ENCODE results near the gene MAD2L1BP. TPM values are rescaled to one million over a fixed set of nuclear protein-coding genes. Genes with fewer than 3 reads are reported as not detected.

Gene MAD2L1BP
- total RNA-seq, 1 donor from 2014 or later = 40.5 TPM

DNA sequence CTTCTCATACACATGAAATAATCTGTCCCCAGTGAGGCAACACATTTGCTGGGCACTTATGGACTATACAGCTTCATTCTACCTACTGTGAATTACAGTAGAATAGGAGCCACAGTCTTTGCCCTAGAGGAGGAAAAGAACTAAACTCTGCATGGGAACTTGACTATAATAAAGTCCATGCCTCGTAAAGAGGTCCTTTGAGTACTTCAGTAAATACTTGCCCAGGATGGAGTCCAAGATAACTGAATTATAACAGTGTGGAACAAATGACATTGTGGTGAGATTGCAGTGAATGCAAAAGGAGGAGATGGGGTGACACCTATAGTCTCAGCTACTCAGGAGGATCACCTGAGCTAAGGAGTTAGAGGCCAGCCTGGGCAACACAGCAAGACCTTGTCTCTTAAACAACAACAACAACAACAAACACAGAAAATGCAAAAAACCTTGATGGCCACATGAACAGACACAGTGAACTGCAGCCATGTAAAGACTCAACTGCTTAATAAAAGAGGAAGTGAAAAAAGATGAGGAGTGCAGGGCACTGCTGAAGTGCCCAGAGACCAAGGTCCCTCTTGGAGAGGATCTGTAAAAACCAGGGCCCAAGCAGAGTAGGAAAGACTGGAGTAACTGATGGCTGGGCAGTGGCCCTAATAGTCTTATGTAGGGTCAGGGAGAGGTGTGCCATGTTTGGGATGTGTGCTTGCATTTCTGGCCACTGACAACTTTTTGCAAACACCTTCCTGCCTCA, 48.2 kb downstream of the MAD2L1BP start:
- peaks cover 53% of the 10 kb centered on the region for H3K36me3 Mint-ChIP-seq (ENCODE audit: low read depth)
- ChIA-PET POLR2A (interaction anchor here (0.6 to 1.1 kb wide), 2 partner anchors 15 to 20 kb away, joined by 3 to 4 read pairs; no protein-coding TSS in a partner anchor), CTCF (interaction anchor here (1.2 to 1.3 kb wide), 2 partner anchors 15 to 16 kb away, joined by 4 to 6 read pairs; no protein-coding TSS in a partner anchor)

GRCh38 chr6:43687079-43687436, 51.4 kb downstream of the MAD2L1BP start:
- TF ChIP-seq, protein P1, sequence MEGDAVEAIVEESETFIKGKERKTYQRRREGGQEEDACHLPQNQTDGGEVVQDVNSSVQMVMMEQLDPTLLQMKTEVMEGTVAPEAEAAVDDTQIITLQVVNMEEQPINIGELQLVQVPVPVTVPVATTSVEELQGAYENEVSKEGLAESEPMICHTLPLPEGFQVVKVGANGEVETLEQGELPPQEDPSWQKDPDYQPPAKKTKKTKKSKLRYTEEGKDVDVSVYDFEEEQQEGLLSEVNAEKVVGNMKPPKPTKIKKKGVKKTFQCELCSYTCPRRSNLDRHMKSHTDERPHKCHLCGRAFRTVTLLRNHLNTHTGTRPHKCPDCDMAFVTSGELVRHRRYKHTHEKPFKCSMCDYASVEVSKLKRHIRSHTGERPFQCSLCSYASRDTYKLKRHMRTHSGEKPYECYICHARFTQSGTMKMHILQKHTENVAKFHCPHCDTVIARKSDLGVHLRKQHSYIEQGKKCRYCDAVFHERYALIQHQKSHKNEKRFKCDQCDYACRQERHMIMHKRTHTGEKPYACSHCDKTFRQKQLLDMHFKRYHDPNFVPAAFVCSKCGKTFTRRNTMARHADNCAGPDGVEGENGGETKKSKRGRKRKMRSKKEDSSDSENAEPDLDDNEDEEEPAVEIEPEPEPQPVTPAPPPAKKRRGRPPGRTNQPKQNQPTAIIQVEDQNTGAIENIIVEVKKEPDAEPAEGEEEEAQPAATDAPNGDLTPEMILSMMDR (IDR thresholded peaks at IDR 0.05) = no peak
- ChIA-PET CTCF (no interaction called here), POLR2A (interaction anchor here (1.0 to 3.0 kb wide), 2 partner anchors 18 to 27 kb away, joined by 3 to 23 read pairs; no protein-coding TSS in a partner anchor)
- Mint-ChIP-seq H3K9me3 (no peaks in the 10 kb centered on the region), H3K4me1 (peaks cover 56% of the 10 kb centered on the region), H3K27me3 (no peaks in the 10 kb centered on the region), H3K36me3 (ENCODE audit: low read depth) (peaks cover 22% of the 10 kb centered on the region), H3K4me3 (peak overlapping the region; percentile 95), H3K27ac (peak overlapping the region; percentile 85)
- DNase-seq (no peak), ATAC-seq (ENCODE audit: low read depth) (no peak)
- intact Hi-C loops (cut with micrococcal nuclease) = loop anchor here (1.0 to 5.0 kb wide), 4 partner anchors 17 to 85 kb away; partner anchors contain the start of gene VEGFA

More for the DNA sequence above, 48.2 kb downstream of the MAD2L1BP start:
- H3K27me3 Mint-ChIP-seq = no peaks in the 10 kb centered on the region
- H3K27ac Mint-ChIP-seq = peak overlapping the region; percentile 51
- peaks cover 59% of the 10 kb centered on the region for H3K4me1 Mint-ChIP-seq
- TF ChIP-seq, protein P1 (IDR thresholded peaks at IDR 0.05) = no peak
- H3K9me3 Mint-ChIP-seq = no peaks in the 10 kb centered on the region
- intact Hi-C loops (cut with micrococcal nuclease) = no loop called here
- DNase-seq = no peak
- ATAC-seq (ENCODE audit: low read depth) = peak; percentile 66
- H3K4me3 Mint-ChIP-seq = peak overlapping the region; percentile 46

DNA sequence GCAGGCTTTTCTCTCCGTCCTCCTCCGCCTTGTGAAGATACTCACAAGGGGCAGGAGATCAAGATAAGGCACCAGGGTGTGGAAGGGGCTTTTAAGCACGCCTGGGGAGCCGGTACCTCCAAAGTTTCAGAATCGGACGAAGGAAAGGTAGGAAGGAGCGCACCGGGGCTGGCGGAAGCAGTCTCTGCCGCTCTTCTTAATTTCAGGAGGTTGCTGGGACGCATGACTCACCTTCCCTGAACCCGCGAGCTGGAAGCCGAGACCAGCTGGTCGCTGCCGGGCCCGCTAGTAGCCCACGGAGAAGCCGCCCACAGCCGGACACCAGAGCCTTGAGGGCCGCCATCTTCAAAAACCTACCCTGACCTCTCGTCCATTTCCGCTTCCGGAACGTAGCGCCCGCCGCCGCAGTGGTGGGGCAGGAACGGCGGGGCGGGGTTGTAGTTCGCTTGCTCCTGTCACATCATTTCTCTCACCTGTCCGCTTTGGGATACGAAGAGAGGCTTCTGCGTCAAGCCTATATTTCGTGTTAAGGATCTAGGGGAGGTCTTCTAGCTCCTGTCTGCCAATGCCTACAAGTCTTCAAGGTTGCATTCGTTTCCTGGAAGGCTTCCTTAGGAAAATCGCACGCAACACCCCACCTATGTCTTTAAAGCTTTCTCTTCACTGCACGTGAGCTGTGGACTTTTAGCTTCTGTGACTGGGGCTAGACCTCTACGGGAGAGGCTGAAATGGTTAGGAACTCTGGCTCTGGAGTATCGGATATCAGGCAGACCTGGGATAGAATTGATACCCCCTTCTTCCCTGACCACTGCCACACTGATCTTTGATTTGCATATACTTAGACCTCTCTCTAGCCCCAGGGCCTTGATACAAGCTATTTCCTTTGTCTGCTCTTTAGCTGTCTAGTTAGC, 52.1 kb downstream of the MAD2L1BP start, which contains the start of gene MRPS18A:
MRPS18A (minus strand) TSS at position 355 of the 911 bp plus-strand sequence; CDS start at position 343, 12 bp downstream.
- no peaks in the 10 kb centered on the region for H3K27me3 Mint-ChIP-seq
- H3K4me1 Mint-ChIP-seq = peaks cover 52% of the 10 kb centered on the region
- peak; percentile 89 for ATAC-seq (ENCODE audit: low read depth)
- peaks cover 15% of the 10 kb centered on the region for H3K36me3 Mint-ChIP-seq (ENCODE audit: low read depth)
- no peaks in the 10 kb centered on the region for H3K9me3 Mint-ChIP-seq
- peak within 1 kb of the TSS; percentile 95 for H3K4me3 Mint-ChIP-seq
- peak within 1 kb of the TSS; percentile 85 for H3K27ac Mint-ChIP-seq
- POLR2A ChIA-PET = interaction anchor here (1.0 to 3.0 kb wide), 5 partner anchors 18 to 82 kb away, joined by 3 to 27 read pairs (median 7); partner anchors contain the start of genes GTPBP2 and VEGFA
- peak; percentile 70 for DNase-seq
- CTCF ChIA-PET = no interaction called here
- intact Hi-C loops (cut with micrococcal nuclease) = loop anchor here (1.0 to 5.0 kb wide), 4 partner anchors 17 to 85 kb away; partner anchors contain the start of gene VEGFA
- TF ChIP-seq, protein P1 (IDR thresholded peaks at IDR 0.05) = no peak

GRCh38 chr6:43689421-43689820, 53.8 kb downstream of the MAD2L1BP start:
- intact Hi-C loops (cut with micrococcal nuclease) = loop anchor here (5.0 kb wide), 1 partner anchor 83 kb away; the partner anchor contains the start of gene VEGFA
- peaks cover under 1% of the 10 kb centered on the region for H3K27me3 Mint-ChIP-seq

More at GRCh38 chr6:43689421-43689820, 53.8 kb downstream of the MAD2L1BP start:
- Mint-ChIP-seq H3K4me1 (peaks cover 34% of the 10 kb centered on the region), H3K9me3 (no peaks in the 10 kb centered on the region), H3K36me3 (ENCODE audit: low read depth) (peaks cover 11% of the 10 kb centered on the region), H3K4me3 (no peak overlapping the region), H3K27ac (no peak overlapping the region)
- TF ChIP-seq, protein P1 (IDR thresholded peaks at IDR 0.05) = no peak
- ChIA-PET POLR2A (interaction anchor here (0.6 to 3.0 kb wide), 3 partner anchors 16 to 52 kb away, joined by 4 to 27 read pairs (median 23); no protein-coding TSS in a partner anchor), CTCF (no interaction called here)
- DNase-seq = no peak
- no peak for ATAC-seq (ENCODE audit: low read depth)

Other genes with a start within 250 kb of the MAD2L1BP start
- 59.5 and 74.6 TPM in 2 replicates for gene ABCC10, start 208.3 kb upstream of the MAD2L1BP start, total RNA-seq
- 1.4 TPM in 2 replicates for gene DLK2, start 180.3 kb upstream of the MAD2L1BP start, total RNA-seq
- gene TJAP1, start 158.3 kb upstream of the MAD2L1BP start, total RNA-seq = 36.0 and 45.3 TPM in 2 replicates
- gene LRRC73, start 125.5 kb upstream of the MAD2L1BP start, total RNA-seq = 0.31 and 0.34 TPM in 2 replicates
- 51.7 and 59.1 TPM in 2 replicates for gene YIPF3, start 118.9 kb upstream of the MAD2L1BP start, total RNA-seq
- 67.7 and 75.6 TPM in 2 replicates for gene POLR1C, start 118.8 kb upstream of the MAD2L1BP start, total RNA-seq
- 54.4 and 59.4 TPM in 2 replicates for gene XPO5, start 59.8 kb upstream of the MAD2L1BP start, total RNA-seq
- gene POLH, start 59.7 kb upstream of the MAD2L1BP start, total RNA-seq = 23.3 and 26.5 TPM in 2 replicates
- 75.7 and 81.4 TPM in 2 replicates for gene GTPBP2, start 6.6 kb upstream of the MAD2L1BP start, total RNA-seq
- 0.17 TPM in 1 of 2 replicates, not detected in the other for gene RSPH9, start 9.2 kb downstream of the MAD2L1BP start, total RNA-seq
- 57.0 and 59.1 TPM in 2 replicates for gene MRPS18A, start 52.0 kb downstream of the MAD2L1BP start, total RNA-seq
- 29.0 and 31.3 TPM in 2 replicates for gene VEGFA, start 134.4 kb downstream of the MAD2L1BP start, total RNA-seq

Measured in activated B cell treated with CpG ODN at 0.5 μM for 24 hours (primary cell).